GM19043 (cell line): ENCODE data around the gene KCNT1.

Experiments used
- ATAC-seq: cut with Tn5 transposase; IDR thresholded peaks from one replicate; pipeline ENCODE4 v1.9.1; 2021; ENCODE audit warnings: low read depth; ENCODE audit not compliant: unreplicated experiment

The KCNT1 gene

GRCh38 chr9:135775911-135776310 lies 73.9 kb downstream of the KCNT1 start:
- no peak for ATAC-seq

GRCh38 chr9:135776893-135777622 lies 75.1 kb downstream of the KCNT1 start:
- no peak for ATAC-seq

DNA sequence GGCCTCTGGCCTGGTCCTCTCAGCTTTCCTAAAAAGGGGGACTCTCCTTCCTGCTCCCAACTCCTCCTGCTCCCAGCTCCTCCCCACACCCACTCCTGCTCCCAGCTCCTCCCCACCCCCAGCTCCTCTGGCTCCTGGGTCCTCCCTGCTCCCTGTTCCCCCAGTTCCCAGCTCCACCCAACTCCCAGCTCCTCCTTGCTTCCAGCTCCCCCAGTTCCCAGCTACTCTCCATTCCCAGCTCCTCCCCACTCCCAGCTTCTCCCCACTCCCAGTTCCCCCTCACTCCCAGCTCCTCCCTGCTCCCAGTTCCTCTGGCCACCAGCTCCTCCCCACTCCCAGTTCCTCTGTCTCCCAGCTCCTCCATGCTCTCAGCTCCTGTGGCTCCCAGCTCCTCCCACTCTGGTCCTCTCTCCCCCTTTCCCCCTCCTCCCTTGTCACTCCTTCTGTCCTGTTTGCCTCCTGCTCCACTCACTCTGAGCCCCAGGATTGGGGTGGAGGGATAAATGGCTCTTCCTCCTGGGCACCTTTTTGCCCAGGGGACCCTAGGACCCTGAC lies 75.7 kb downstream of the KCNT1 start:
- ATAC-seq = no peak

- no peak for ATAC-seq
Observed at GRCh38 chr9:135778421-135778820, 76.4 kb downstream of the KCNT1 start.

DNA sequence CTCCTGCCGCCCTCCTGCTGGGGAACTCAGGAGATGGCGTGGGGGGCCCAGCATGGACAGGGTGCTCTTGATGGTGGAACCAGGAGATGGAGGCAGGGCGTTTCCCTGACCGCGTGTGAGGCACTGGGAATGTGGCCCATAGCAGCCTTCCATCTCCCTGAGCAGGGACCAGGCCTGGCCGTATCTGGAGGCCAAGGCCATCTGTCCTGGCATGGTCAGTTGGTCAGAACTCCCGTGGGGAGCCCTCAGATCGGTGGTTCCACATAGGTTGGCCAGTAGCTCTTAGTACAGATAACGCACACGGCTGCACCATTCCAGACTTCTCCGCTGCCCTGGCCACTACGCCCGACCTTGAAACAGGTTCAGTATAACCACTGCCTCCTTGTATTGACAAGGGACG lies 77.6 kb downstream of the KCNT1 start:
- no peak for ATAC-seq

- ATAC-seq = no peak
Observed at GRCh38 chr9:135780086-135780485, 78.1 kb downstream of the KCNT1 start.

DNA sequence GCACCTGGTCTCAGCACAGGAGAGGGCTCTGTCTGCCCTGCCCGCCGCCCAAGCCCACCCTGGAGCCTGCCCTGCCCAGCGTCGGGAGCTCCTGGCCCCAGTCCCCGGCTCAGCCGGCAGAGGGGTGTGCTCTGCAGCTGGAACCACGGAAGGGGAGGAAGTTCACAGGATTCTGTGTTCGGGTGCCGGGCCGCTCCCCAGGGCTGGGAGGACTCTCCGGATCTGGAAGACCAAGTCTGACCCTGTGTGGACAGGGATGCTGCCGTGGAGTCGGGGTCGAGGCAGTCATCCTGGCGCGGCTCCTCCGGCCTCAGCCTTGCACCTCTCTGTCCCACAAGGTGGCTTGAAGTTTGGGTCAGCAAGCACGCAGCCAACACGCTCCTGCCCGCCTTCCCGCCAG lies 78.6 kb downstream of the KCNT1 start:
- no peak for ATAC-seq

- no peak for ATAC-seq
Observed at GRCh38 chr9:135782946-135783345, 81.0 kb downstream of the KCNT1 start.

GRCh38 chr9:135783540-135784245 lies 81.7 kb downstream of the KCNT1 start:
- no peak for ATAC-seq

- no peak for ATAC-seq
Observed at GRCh38 chr9:135785013-135785575, 83.1 kb downstream of the KCNT1 start.

GRCh38 chr9:135786146-135786690 lies 84.2 kb downstream of the KCNT1 start:
- ATAC-seq = no peak

- no peak for ATAC-seq
Observed at GRCh38 chr9:135787317-135787716, 85.3 kb downstream of the KCNT1 start.

DNA sequence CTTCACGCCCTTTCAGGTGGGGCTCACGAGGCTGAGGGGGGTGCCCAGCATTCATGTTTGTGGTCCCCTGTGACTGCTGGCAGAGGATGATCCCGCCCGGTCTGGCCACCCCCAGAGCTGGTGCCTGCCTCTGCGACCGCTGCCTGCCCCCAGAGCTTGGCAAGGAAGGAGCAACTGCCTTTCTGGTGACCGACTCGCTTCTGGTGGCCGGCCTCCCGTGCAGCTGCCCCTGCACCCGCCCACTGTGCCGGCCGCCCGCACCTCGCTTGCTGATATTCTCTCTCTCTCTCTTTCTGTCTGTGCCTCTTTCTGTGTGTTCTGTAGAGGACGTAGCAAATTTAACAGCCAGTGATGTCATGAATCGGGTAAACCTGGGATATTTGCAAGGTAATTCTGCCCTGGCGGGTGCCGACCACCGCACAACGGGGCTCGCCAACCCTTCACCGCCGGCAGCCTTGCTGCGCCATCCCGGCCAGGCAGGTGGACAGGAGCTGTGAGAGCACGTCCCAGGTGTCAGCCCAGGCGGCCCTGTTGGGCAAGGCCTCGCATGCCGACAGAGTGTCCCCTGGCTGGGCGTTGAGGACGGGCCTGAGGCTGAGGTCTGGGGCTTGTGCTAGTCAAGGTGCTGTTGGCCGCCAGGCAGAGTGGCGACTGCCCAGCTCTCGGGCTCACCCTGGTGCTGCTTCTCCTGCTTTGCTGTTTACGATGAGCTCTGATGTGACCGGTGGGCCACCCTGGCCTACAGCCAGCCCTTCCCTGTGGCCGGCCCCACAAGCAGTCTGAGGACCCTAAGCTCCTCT lies 86.0 kb downstream of the KCNT1 start:
- no peak for ATAC-seq

DNA sequence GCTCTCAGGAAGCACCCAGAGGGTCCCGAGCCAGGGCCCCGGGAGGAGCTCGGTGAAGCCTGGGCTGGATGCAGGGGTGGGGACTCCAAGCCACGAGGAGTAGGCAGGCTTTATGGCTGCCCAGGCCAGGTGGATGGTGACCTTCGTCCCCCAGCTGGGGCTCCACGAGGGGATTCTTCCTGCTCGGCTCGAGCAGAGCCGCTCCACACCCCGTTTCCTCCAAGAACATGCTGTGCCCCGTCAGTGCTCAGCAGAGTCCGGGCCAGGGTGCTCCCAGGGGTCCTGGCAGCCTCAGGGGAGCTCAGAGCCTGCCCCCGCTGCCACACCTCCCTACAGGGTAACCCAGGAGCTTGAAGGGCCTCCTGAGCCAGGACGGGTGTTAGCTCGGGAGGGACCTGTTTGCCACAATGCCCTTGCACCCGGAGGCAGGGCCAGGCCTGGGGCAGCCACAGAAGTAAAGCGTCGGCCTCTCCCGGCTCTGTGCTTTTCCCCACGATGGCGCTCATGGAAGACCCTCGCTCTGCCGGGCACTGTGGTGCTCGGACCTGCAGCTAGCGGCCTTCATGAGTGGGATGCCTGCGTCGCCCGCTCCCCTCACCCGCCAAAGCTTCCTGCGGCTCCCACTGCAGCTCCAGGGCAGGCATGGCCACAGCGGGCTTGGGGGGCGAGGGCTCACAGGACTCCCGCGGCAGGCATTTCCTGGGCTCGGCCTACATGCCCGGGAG lies 86.8 kb downstream of the KCNT1 start:
- ATAC-seq = no peak

- ATAC-seq = no peak
Observed at GRCh38 chr9:135789838-135790291, 87.9 kb downstream of the KCNT1 start.

DNA sequence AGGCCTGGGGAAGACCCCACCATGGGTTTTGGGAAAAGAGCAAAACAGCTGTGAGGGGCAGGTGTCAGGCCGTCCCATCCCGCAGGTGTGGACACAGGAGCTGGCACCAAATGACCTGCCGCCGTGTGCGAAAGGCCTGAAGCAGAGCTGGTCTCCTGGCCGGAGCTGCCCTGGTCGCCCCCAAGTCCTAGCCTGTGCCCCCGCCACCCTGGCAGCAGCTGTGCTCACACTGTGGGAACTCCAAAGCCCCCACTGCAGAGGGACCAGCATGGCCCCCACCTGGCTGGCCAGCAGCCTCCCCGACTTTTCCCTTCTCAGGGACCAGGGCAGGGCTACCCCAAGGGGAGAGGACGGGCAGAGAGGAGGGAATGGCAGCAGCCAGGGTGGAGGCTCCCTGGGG lies 88.4 kb downstream of the KCNT1 start:
- ATAC-seq = no peak

- ATAC-seq = no peak
Observed at GRCh38 chr9:135790850-135791249, 88.9 kb downstream of the KCNT1 start.

DNA sequence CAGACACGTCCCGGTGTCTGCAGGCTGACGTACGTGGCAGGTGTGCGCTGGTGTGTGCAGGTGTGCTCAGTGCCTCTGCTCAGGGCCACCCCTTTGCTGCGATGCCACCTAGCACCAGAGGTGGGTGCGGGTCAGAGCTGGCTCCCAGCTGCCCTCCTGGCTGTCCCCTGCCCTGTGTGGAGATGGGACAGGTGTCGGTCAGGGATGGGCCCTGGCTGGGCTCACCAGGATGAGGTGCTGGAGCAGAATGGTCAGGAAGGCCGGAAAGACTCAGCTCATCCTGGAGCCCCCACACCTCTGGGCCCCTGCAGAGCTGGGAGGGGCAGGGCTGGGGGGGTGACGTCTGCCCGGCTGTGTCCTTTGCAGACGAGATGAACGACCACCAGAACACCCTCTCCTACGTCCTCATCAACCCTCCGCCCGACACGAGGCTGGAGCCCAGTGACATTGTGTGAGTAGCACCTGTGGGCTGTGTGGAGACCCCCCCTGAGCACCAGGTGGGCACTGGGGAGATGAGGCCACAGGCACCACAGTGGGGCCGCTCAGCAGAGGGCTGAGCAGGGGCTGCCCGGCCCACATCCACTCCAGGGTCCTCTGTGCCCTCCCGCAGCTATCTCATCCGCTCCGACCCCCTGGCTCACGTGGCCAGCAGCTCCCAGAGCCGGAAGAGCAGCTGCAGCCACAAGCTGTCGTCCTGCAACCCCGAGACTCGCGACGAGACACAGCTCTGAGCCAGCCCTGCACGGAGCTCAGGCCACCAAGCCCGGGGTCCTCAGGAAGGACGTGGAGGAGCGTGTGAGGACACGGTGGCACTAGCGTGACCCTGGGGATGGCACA lies 89.7 kb downstream of the KCNT1 start:
- ATAC-seq = no peak
